Activated CD8-positive, alpha-beta memory T cell treated with anti-CD3 and anti-CD28 coated beads, Interleukin-2, amount 10 ng/mL, durations not matched to agents 7 days and 5 days (primary cell): ENCODE data around the gene ACER1. TPM values are rescaled to one million over a fixed set of nuclear protein-coding genes. Genes with fewer than 3 reads are reported as not detected.

Experiments
- ATAC-seq: fragments of 150-1000 bp; cut with Tn5 transposase; one replicate; pipeline ENCODE4 v1.10.0; 2021; ENCODE audit warnings: moderate library complexity
- CTCF ChIA-PET: fragments of 350-600 bp; sonication (Branson Sonifier 250); formaldehyde crosslinking; loops from one replicate; lab custom pipeline; 2021; ENCODE audit warnings: antibody characterized with exemption; lab: Charles Lee
- DNase-seq: peaks from one replicate; pipeline ENCODE4 v3.0.0-alpha.2; 2020
- H3K27ac Mint-ChIP-seq: one replicate; pipeline ENCODE4 v1.8.0; 2021; ENCODE audit warnings: mild to moderate bottlenecking, mixed read lengths
- H3K27me3 Mint-ChIP-seq: one replicate; pipeline ENCODE4 v1.8.0; 2021; ENCODE audit warnings: mixed read lengths
- H3K36me3 Mint-ChIP-seq: one replicate; pipeline ENCODE4 v1.8.0; 2021; ENCODE audit warnings: mild to moderate bottlenecking, mixed read lengths
- H3K4me1 Mint-ChIP-seq: one replicate; pipeline ENCODE4 v1.8.0; 2021; ENCODE audit warnings: mixed read lengths
- H3K4me3 Mint-ChIP-seq: one replicate; pipeline ENCODE4 v1.8.0; 2021; ENCODE audit warnings: mild to moderate bottlenecking, moderate library complexity, mixed read lengths
- H3K9me3 Mint-ChIP-seq: one replicate; pipeline ENCODE4 v1.8.0; 2022; ENCODE audit warnings: low read depth, mixed read lengths
- total RNA-seq, 2 experiments: library from RNA; stranded (reverse); gene quantifications; one replicate each; pipeline ENCODE4 v1.2.3, GENCODE V29; 2021

The ACER1 gene, protein sequence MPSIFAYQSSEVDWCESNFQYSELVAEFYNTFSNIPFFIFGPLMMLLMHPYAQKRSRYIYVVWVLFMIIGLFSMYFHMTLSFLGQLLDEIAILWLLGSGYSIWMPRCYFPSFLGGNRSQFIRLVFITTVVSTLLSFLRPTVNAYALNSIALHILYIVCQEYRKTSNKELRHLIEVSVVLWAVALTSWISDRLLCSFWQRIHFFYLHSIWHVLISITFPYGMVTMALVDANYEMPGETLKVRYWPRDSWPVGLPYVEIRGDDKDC
- total RNA-seq: under 1 TPM in 1 of 2 experiments, not detected in 1; 0.26 TPM

DNA sequence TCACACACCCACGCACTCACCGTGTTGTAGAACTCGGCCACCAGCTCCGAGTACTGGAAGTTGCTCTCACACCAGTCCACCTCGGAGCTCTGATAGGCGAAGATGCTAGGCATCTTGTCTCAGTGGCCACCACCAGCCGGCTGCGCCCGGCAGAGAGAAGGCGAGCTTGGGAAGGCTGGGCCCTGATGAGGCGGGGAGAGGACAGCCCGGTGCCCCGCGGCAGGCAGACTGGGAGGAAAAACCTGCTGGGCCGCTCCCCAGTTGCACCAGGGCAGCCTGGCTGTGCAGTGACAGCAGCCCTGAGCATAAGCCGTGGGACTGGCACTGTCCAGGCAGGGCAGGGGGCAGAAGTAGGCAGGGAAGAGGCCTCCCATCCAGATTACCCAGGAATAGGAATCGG, at the start of gene ACER1:
ACER1 (minus strand) TSS at position 174 of the 400 bp plus-strand sequence; CDS start at position 113, 61 bp downstream.
- Mint-ChIP-seq H3K27me3 (no peaks in the 10 kb centered on the region), H3K27ac (no peak within 1 kb of the TSS), H3K36me3 (no peaks in the 10 kb centered on the region), H3K4me1 (no peaks in the 10 kb centered on the region), H3K9me3 (no peaks in the 10 kb centered on the region), H3K4me3 (no peak within 1 kb of the TSS)
- CTCF ChIA-PET: no interaction called here
- ATAC-seq (no peak), DNase-seq (no peak)

DNA sequence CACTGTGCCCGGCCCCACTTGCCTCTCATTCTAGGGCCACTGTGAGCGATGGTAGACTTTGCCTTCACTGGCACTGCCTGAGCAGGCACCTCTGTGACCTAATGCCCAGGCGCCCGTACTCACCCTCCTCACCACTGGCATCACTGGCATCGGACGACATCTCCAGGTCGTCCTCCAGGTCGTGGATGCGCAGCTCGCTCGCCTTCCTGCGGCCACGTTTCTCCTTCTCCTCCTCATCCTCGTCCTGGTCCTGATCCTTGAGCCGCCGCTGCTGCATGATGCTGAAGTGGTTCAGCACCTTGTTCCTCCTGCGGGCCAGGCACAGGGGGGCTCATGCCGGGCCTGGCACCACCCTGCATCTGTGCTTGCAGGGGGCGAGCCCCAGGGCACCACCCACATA, 49.8 kb upstream of the ACER1 start:
- Mint-ChIP-seq H3K4me1 (no peaks in the 10 kb centered on the region), H3K36me3 (peaks cover 50% of the 10 kb centered on the region), H3K27ac (no peak overlapping the region), H3K4me3 (no peak overlapping the region), H3K27me3 (no peaks in the 10 kb centered on the region), H3K9me3 (no peaks in the 10 kb centered on the region)
- CTCF ChIA-PET: no interaction called here
- no peak for DNase-seq
- ATAC-seq: no peak

DNA sequence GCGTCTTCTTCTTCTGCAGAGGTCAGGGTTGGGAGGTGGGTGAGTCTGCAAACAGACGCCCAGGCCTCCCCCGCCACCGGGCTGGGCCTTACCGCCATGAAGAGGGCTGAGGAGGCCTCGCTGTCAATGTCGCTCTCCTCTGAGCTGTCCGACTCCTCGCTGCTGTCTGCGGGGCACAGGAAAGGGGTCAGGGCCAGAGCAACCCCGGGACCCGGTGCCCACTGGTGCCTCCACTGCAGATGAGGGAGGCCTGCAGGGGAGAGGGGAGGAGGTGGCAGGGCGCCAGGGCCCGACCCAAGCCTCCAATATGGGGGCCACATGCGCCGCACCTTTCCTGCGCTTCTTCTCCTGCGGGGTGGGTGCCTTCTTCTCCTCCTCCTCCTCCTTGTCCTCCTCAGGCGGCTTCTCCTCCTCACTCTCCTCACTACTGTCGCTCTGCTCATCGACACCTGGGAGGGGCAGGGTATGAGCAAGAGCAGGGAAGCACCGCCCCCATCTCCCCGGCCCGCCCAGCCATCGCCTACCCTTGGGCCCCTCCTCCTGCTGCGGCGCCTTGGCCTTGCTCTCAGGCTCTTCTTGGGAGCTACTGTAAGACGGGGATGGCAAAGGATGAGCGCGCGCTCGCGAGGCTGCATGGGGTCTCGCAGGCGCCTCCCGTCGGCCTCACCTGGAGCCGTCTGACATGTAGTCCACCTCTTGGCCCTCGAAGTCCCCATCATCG, 47.8 kb upstream of the ACER1 start:
- H3K4me1 Mint-ChIP-seq: no peaks in the 10 kb centered on the region
- peaks cover 44% of the 10 kb centered on the region for H3K36me3 Mint-ChIP-seq
- H3K4me3 Mint-ChIP-seq: no peak overlapping the region
- CTCF ChIA-PET: no interaction called here
- H3K27me3 Mint-ChIP-seq: no peaks in the 10 kb centered on the region
- H3K9me3 Mint-ChIP-seq: no peaks in the 10 kb centered on the region
- H3K27ac Mint-ChIP-seq: no peak overlapping the region
- DNase-seq: no peak
- no peak for ATAC-seq

DNA sequence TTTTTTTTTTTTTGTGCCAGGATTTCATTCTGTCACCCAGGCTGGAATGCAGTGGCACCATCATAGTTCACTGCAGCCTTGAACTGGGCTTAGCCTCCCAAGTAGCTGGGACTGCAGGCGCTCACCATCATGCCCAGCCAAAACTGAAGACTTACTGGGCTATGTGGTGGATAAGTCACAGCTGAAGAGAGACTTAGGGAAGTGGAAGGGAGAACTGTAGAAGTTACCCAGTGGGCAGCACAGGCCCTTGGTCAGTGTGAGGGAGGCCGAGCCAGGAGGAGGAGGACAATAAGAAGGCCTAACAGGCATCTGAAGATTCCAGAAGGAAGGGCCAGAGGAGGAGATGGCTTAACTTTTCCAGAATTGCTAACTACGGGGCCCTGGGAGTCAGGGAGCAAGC, 46.3 kb upstream of the ACER1 start:
- H3K27ac Mint-ChIP-seq: no peak overlapping the region
- DNase-seq (no peak), ATAC-seq (no peak)
- H3K27me3 Mint-ChIP-seq: no peaks in the 10 kb centered on the region
- CTCF ChIA-PET: no interaction called here
- H3K9me3 Mint-ChIP-seq: no peaks in the 10 kb centered on the region
- peaks cover 36% of the 10 kb centered on the region for H3K36me3 Mint-ChIP-seq
- peaks cover under 1% of the 10 kb centered on the region for H3K4me1 Mint-ChIP-seq
- H3K4me3 Mint-ChIP-seq: no peak overlapping the region

DNA sequence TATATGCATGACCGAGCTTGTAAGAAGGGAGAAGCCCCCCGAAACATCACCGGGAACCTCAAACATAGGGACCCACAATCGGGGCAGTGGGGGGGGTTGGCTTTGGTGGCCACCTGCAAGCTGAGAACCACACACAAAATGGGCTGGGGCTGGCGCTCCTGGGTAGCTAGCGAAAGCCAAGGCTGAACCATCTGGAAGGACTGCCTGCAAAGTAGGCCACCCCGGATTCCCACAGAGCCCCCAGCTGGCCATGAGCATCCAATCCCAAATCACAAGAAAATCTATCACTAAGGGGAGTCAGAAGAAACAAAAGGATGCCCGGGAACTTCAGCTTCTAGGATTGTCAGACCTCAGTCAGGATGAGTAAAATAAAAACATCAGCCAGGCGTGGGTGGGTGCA, 45.1 kb upstream of the ACER1 start:
- DNase-seq (no peak), ATAC-seq (no peak)
- peaks cover 31% of the 10 kb centered on the region for H3K36me3 Mint-ChIP-seq
- H3K27me3 Mint-ChIP-seq: no peaks in the 10 kb centered on the region
- H3K27ac Mint-ChIP-seq: no peak overlapping the region
- H3K9me3 Mint-ChIP-seq: no peaks in the 10 kb centered on the region
- H3K4me1 Mint-ChIP-seq: peaks cover 6% of the 10 kb centered on the region
- CTCF ChIA-PET: no interaction called here
- H3K4me3 Mint-ChIP-seq: no peak overlapping the region

DNA sequence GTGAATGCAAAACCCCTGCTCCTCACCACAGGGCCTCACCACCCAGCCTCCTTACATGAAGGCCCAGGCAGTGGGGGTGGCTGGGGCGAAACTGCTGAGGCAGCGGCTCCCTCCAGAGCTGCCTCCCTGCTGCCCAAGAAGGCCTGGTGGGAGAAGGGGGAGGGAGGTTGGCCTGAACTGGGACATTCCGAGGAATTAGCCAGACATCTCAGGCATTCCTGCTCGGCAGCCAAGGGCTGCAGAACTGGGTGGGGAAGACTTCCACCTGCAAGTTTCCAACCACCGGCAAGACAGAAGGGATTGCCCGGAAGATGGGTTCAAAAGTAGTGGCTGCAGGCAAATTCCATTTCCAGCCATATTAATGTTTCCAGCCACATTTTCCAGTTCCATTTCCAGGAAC, 44.6 kb upstream of the ACER1 start:
- H3K9me3 Mint-ChIP-seq: no peaks in the 10 kb centered on the region
- no peaks in the 10 kb centered on the region for H3K27me3 Mint-ChIP-seq
- no peak overlapping the region for H3K27ac Mint-ChIP-seq
- ATAC-seq: no peak
- CTCF ChIA-PET: no interaction called here
- no peak for DNase-seq
- H3K36me3 Mint-ChIP-seq: peaks cover 27% of the 10 kb centered on the region
- H3K4me3 Mint-ChIP-seq: no peak overlapping the region
- H3K4me1 Mint-ChIP-seq: peaks cover 8% of the 10 kb centered on the region

DNA sequence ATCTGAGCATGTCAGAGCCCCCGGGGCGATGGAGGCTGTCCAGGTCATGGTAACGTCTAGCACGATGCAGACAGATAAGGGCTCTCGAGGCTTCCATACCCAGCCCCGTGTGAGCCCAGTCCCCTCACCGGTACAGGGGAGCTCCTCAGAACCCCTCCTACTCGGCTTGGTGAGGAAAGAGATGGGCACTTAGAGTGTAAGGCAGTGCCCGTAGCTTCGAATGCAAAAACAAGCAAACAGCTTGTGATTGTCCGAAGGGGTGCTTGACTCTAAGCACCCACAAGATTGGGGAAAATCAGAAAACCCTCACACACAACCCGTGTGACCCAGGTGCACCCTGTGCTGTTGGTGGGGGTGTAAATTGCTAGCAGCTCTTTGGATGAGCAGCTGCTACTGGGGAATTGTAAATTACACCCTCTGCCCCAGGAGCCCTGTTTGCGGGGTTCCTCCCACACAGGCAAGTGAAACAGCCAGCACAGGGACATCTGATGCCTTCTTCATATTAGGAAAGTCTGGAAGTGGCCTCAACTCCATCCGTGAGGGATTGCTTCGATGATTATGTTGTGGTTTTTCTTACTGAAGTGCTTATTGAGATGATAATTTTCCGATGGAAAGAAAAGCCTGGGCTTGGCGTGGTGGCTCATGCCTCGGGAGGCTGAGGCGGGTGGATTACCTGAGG, 43.2 kb upstream of the ACER1 start:
- no peak overlapping the region for H3K27ac Mint-ChIP-seq
- no peaks in the 10 kb centered on the region for H3K9me3 Mint-ChIP-seq
- ATAC-seq: no peak
- no peaks in the 10 kb centered on the region for H3K27me3 Mint-ChIP-seq
- H3K4me3 Mint-ChIP-seq: no peak overlapping the region
- peaks cover 19% of the 10 kb centered on the region for H3K36me3 Mint-ChIP-seq
- DNase-seq: no peak
- peaks cover 12% of the 10 kb centered on the region for H3K4me1 Mint-ChIP-seq
- CTCF ChIA-PET: no interaction called here

DNA sequence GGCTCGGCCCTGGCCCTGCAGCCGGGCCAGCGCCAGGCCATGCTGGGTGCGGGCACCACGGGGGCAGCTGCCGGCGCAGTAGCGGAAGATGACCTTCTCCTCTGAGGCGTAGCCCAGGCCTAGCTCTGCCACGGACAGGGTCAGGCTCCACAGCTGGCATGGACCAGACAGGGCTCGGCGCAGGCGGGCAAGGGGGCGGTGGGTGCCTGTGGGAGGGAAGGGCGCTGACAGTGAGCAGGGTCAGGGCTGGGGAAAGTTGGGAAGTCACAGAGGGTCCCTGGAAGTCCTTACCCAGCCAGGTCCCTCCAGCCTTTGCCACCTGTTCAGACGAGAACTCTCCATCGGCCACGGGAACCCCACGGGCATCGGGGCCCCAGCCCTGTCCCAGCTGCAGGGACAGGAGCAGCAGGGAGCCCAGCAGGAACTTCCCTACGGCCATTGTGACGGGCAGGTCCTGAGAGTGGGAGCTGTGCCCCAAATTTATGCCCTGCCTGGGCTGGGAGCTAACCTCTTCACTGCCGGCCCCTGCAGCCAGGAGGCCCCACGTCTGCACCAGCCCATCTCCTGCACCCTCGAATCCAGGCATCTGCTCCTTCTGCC, 42.1 kb upstream of the ACER1 start, which contains the start of gene PSPN:
PSPN (minus strand) TSS at position 523 of the 600 bp plus-strand sequence; CDS start at position 439, 84 bp downstream.
- DNase-seq (no peak), ATAC-seq (no peak)
- H3K4me1 Mint-ChIP-seq: peaks cover 12% of the 10 kb centered on the region
- CTCF ChIA-PET: no interaction called here
- no peak within 1 kb of the TSS for H3K4me3 Mint-ChIP-seq
- H3K36me3 Mint-ChIP-seq: peaks cover 10% of the 10 kb centered on the region
- H3K27ac Mint-ChIP-seq: no peak within 1 kb of the TSS
- H3K27me3 Mint-ChIP-seq: no peaks in the 10 kb centered on the region
- no peaks in the 10 kb centered on the region for H3K9me3 Mint-ChIP-seq

DNA sequence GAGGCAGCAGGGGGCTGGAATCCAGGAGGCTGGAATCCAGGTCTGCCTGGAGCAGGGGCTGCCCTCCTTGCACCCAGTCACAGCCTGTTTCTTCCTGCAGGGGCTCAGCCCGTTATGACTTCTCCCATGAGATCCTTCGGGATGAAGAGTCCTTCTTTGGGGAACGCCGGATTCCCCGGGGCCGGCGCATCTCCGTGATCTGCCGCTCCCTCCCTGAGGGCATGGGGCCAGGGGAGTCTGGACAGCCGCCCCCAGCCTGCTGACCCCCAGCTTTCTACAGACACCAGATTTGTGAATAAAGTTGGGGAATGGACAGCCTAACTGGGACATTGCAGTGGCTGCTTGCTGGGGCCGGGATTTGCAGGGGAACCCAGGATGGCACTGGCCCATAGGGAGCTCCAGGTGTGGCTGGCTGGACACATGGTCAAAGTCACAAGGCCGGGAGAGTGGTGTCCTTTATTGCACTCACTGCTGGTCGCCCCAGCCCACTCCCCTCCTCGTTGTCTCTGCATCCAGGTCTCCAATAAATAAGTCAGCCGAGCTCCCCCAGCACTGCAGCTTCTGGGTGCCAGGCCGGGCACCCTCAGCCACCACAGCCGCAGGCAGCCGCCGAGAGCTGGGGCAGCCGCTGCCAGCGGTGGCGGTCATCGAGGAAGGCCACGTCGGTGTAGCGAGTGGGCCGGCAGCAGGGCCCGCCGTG, 41.4 kb upstream of the ACER1 start:
- no peak for DNase-seq
- Mint-ChIP-seq H3K4me3 (no peak overlapping the region), H3K36me3 (peaks cover 4% of the 10 kb centered on the region), H3K9me3 (no peaks in the 10 kb centered on the region), H3K4me1 (peaks cover 13% of the 10 kb centered on the region), H3K27me3 (no peaks in the 10 kb centered on the region), H3K27ac (no peak overlapping the region)
- ATAC-seq: no peak
- CTCF ChIA-PET: no interaction called here

DNA sequence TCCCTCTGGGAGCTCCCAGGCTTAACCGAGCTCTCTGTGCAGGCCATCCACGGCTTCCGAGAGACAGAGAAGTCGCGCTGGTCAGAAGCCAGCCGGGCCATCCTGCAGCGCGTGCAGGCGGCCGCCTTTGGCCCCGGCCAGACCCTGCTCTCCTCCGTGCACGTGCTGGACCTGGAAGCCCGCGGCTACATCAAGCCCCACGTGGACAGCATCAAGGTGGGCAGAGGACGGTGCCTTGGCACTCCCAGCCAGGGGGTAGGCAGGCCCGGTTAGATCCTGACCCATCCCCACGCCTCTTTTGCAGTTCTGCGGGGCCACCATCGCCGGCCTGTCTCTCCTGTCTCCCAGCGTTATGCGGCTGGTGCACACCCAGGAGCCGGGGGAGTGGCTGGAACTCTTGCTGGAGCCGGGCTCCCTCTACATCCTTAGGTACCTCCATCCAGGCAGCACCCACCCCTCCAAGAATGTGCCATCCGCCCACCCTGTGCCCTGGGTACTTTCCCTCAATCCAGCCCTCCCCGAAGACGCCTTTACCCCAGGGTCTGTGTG, 40.8 kb upstream of the ACER1 start:
- Mint-ChIP-seq H3K9me3 (no peaks in the 10 kb centered on the region), H3K4me1 (peaks cover 15% of the 10 kb centered on the region), H3K27me3 (no peaks in the 10 kb centered on the region), H3K27ac (no peak overlapping the region), H3K4me3 (no peak overlapping the region), H3K36me3 (no peaks in the 10 kb centered on the region)
- ATAC-seq (no peak), DNase-seq (no peak)
- CTCF ChIA-PET: interaction anchor here (2.1 kb wide), 1 partner anchor 13 kb away, joined by 11 read pairs; the partner anchor contains the start of gene CLPP

DNA sequence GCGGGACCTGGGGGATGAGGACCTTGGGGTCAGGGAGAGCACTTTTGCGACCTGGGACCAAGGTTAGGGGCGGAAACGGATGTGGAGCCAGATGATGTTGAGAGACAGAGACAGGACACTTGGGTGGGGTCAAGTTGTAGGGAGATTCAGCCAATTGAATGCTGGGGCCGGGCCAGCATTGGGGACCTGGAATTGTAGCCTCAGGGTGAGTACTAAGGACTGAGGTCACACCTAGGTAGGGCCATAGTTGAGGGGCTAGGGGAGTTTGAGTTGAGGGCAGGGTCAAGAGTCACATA, 40.3 kb upstream of the ACER1 start:
- CTCF ChIA-PET: interaction anchor here (2.1 kb wide), 1 partner anchor 12 kb away, joined by 11 read pairs; the partner anchor contains the start of gene CLPP
- Mint-ChIP-seq H3K27ac (peak overlapping the region; percentile 93), H3K27me3 (no peaks in the 10 kb centered on the region), H3K4me3 (peak overlapping the region; percentile 75), H3K4me1 (peaks cover 16% of the 10 kb centered on the region), H3K36me3 (peaks cover 2% of the 10 kb centered on the region), H3K9me3 (no peaks in the 10 kb centered on the region)
- no peak for ATAC-seq
- no peak for DNase-seq

DNA sequence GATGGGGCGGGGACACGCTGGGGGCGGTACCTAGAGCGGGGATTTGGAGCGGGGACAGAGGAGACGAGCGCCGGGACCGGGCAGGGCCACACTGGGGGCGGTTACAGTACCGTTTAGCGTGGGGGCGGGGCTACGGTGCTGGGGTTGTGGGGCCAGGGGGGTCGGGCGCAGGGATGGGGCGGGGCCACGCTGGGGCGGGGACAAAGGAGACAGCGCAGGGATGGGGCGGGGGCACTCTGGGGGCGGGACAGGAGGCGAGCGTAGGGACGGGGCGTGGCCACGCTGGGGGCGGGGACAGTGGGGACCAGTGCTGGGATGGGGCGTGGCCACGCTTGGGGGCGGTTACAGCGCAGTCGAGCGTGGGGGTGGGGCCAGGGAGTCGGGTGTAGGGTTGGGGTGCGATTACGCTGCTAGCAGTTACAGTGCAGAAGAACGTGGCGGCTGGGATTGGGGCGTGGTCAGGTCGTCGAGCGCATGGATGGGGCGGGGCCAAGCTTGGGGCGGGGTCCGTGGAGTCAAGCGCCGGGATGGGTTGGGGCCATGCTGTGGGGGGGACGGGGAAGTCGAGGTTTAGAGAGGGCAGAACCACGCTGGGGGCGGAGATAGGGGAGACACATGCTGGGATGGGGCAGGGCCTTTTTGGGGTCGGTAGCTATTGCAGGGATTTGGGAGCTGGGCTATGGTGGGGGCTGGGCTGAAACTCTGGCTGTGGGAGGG, 39.8 kb upstream of the ACER1 start:
- ATAC-seq: peak; percentile 72
- Mint-ChIP-seq H3K27me3 (no peaks in the 10 kb centered on the region), H3K9me3 (no peaks in the 10 kb centered on the region), H3K36me3 (peaks cover 4% of the 10 kb centered on the region), H3K27ac (peak overlapping the region; percentile 93), H3K4me1 (peaks cover 17% of the 10 kb centered on the region), H3K4me3 (peak overlapping the region; percentile 75)
- CTCF ChIA-PET: interaction anchor here (0.7 to 2.2 kb wide), 8 partner anchors 12 to 585 kb away, joined by 3 to 11 read pairs (median 3); partner anchors contain the start of genes CLPP and KHSRP
- peak; percentile 100 for DNase-seq
